ENCODE results near the gene MBD3. TPM values are rescaled to one million over a fixed set of nuclear protein-coding genes. Genes with fewer than 3 reads are reported as not detected.
"Not testable (repeated sequence)": the region's sequence is repeated elsewhere in the genome, so short reads cannot be mapped to it uniquely, and the experiment has no call there.

Gene MBD3
- total RNA-seq, 2 experiments from 2014 or later = 34.3 to 35.2 TPM

DNA sequence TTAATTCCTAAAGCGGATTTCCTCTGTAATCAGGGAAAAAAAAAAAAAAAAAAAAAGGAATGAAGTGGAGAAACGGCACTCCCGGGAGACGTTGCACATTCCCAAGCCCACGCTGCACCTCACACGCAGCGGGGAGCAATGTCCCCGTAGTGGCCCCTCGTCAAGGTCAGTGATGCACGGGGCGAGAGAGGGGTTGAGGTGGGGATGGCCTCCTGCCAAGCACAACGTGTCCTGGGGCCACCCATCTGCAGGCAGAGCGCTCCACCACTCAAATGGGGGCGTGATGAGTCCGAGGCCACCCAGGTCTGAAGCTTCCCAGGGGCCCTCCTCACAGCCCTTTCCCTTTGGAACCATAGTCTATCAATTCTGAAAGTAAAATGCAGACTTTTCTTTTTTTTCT is 53.7 kb downstream of the MBD3 start:
- POLR2A ChIA-PET = no interaction called here
- H3K27ac Mint-ChIP-seq = no peak overlapping the region
- no peak overlapping the region for H3K4me3 ChIP-seq (ENCODE audit: low read length)
- TF ChIP-seq, protein P1, sequence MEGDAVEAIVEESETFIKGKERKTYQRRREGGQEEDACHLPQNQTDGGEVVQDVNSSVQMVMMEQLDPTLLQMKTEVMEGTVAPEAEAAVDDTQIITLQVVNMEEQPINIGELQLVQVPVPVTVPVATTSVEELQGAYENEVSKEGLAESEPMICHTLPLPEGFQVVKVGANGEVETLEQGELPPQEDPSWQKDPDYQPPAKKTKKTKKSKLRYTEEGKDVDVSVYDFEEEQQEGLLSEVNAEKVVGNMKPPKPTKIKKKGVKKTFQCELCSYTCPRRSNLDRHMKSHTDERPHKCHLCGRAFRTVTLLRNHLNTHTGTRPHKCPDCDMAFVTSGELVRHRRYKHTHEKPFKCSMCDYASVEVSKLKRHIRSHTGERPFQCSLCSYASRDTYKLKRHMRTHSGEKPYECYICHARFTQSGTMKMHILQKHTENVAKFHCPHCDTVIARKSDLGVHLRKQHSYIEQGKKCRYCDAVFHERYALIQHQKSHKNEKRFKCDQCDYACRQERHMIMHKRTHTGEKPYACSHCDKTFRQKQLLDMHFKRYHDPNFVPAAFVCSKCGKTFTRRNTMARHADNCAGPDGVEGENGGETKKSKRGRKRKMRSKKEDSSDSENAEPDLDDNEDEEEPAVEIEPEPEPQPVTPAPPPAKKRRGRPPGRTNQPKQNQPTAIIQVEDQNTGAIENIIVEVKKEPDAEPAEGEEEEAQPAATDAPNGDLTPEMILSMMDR (IDR thresholded peaks at IDR 0.05) = no peak
- no peaks in the 10 kb centered on the region for H3K9me3 Mint-ChIP-seq
- H3K9me3 ChIP-seq (ENCODE audit: control insufficient read depth in 1 of 2, insufficient read depth in 1 of 2, low read length in 2 of 2) = peaks cover 0 to 15% of the 10 kb centered on the region in 2 experiments
- H3K4me3 Mint-ChIP-seq = no peak overlapping the region
- H3K27ac ChIP-seq (ENCODE audit: low read depth in 1 of 2, low read length in 2 of 2) = no peak overlapping the region
- CTCF ChIA-PET = no interaction called here
- peaks cover 19 to 25% of the 10 kb centered on the region in 2 experiments for H3K27me3 ChIP-seq (ENCODE audit: control insufficient read depth in 1 of 2, insufficient read depth in 2 of 2, low read length in 2 of 2)
- no peak for DNase-seq
- H3K4me1 ChIP-seq (ENCODE audit: insufficient read depth, low read length) = peaks cover 5% of the 10 kb centered on the region
- no peaks in the 10 kb centered on the region for H3K36me3 ChIP-seq (ENCODE audit: insufficient read depth, low read length)
- ATAC-seq (ENCODE audit: poor library complexity) = no peak
- peaks cover 38% of the 10 kb centered on the region for H3K27me3 Mint-ChIP-seq
- H3K36me3 Mint-ChIP-seq (ENCODE audit: low read depth) = no peaks in the 10 kb centered on the region
- no peaks in the 10 kb centered on the region for H3K4me1 Mint-ChIP-seq (ENCODE audit: low read depth)
- intact Hi-C loops (cut with DNase I, micrococcal nuclease) = no loop called here

DNA sequence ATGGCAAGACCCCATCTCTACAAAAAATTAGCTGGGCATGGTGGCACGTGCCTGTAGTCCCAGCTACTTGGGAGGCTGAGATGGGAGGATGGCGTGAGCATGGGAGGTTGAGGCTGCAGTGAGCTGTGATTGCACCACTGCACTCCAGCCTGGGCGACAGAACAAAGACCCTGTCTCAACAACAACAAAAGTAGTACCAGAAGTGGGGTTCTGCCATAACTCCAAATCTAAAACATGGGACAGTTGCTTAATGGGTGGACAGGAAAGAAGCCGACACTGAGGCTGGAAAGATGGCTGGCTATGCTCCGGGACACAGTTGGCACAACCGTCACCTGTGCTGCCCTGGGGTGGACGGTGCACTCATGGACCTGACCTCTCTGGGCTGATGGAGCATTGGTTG is 57.0 kb downstream of the MBD3 start:
- H3K36me3 ChIP-seq (ENCODE audit: insufficient read depth, low read length); H3K4me3 ChIP-seq (ENCODE audit: low read length); H3K4me1 Mint-ChIP-seq (ENCODE audit: low read depth); DNase-seq; H3K27ac Mint-ChIP-seq; H3K36me3 Mint-ChIP-seq (ENCODE audit: low read depth); POLR2A ChIA-PET; H3K27ac ChIP-seq (ENCODE audit: low read depth in 1 of 2, low read length in 2 of 2); ATAC-seq (ENCODE audit: poor library complexity); H3K9me3 Mint-ChIP-seq; intact Hi-C loops (cut with DNase I, micrococcal nuclease); H3K4me3 Mint-ChIP-seq; H3K4me1 ChIP-seq (ENCODE audit: insufficient read depth, low read length); CTCF ChIA-PET: not testable (repeated sequence)
- peaks cover 15 to 17% of the 10 kb centered on the region in 2 experiments for H3K27me3 ChIP-seq (ENCODE audit: control insufficient read depth in 1 of 2, insufficient read depth in 2 of 2, low read length in 2 of 2)
- H3K9me3 ChIP-seq (ENCODE audit: control insufficient read depth in 1 of 2, insufficient read depth in 1 of 2, low read length in 2 of 2) = peaks cover 0 to 15% of the 10 kb centered on the region in 2 experiments
- peaks cover 32% of the 10 kb centered on the region for H3K27me3 Mint-ChIP-seq

DNA sequence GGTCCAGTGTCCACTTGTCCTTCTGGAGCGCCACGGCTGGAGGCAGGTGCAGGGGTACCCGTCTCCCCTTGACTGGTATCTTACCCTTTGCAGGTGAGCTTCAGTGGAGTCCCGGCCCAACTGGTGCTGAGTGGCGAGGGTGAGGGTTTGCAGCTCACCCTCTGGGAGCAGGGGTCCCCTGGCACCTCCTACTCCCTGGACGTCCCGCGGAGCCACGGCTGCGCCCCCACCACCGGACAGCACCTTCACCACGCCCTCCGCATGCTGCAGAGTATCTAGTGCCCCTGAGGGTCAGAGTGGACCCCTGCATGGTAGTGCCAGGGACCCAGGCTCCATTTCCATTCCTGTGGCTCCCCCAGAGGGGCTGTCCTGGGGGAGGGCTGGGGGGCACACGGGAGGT is 57.7 kb downstream of the MBD3 start:
- no peaks in the 10 kb centered on the region for H3K36me3 ChIP-seq (ENCODE audit: insufficient read depth, low read length)
- H3K27ac ChIP-seq (ENCODE audit: low read depth in 1 of 2, low read length in 2 of 2) = no peak overlapping the region
- H3K4me1 ChIP-seq (ENCODE audit: insufficient read depth, low read length) = no peaks in the 10 kb centered on the region
- Mint-ChIP-seq H3K4me1 (ENCODE audit: low read depth) (no peaks in the 10 kb centered on the region), H3K4me3 (no peak overlapping the region), H3K36me3 (ENCODE audit: low read depth) (no peaks in the 10 kb centered on the region), H3K27ac (no peak overlapping the region), H3K9me3 (no peaks in the 10 kb centered on the region), H3K27me3 (peaks cover 30% of the 10 kb centered on the region)
- no peak for DNase-seq
- no peak for ATAC-seq (ENCODE audit: poor library complexity)
- ChIA-PET CTCF (no interaction called here), POLR2A (no interaction called here)
- H3K27me3 ChIP-seq (ENCODE audit: control insufficient read depth in 1 of 2, insufficient read depth in 2 of 2, low read length in 2 of 2) = peaks cover 8 to 13% of the 10 kb centered on the region in 2 experiments
- H3K9me3 ChIP-seq (ENCODE audit: control insufficient read depth in 1 of 2, insufficient read depth in 1 of 2, low read length in 2 of 2) = peaks cover 0 to 15% of the 10 kb centered on the region in 2 experiments
- TF ChIP-seq, protein P1 (IDR thresholded peaks at IDR 0.05) = no peak
- H3K4me3 ChIP-seq (ENCODE audit: low read length) = no peak overlapping the region
- intact Hi-C loops (cut with DNase I, micrococcal nuclease) = no loop called here

DNA sequence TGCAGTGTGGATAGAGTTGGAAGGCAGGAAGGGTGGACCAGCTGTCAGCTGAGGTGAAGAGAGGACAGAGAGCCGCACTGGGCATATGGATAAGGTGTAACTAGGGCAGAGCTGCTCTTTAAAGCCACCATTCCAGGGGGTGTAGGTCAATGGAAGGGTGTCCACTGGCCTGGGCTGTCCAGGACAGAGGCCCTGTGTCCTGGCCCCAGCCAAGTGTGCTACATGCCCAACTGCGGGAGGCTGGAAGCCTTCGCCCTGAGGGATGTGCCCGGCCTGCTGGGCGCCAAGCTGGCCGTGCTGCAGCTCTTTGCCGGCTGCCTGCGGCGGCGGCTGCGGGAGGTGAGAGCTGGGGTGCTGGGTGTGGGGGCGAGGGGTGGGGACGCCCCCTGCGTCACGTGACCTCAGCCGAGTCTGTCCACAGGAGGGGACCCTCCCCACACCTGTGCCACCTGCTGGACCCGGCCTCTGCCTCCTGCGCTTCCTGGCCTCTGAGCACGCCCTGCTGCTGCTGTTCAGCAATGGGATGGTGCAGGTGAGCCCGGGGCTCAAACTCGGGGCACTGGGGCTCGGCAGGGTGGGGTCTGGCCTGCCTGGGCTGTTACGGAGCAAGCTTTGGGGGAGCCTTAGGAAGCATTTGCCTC is 59.0 kb downstream of the MBD3 start:
- ChIA-PET CTCF (no interaction called here), POLR2A (no interaction called here)
- no peak for ATAC-seq (ENCODE audit: poor library complexity)
- intact Hi-C loops (cut with DNase I, micrococcal nuclease) = no loop called here
- Histone ChIP-seq H3K4me3 (ENCODE audit: low read length) (no peak overlapping the region), H3K27ac (ENCODE audit: low read depth in 1 of 2, low read length in 2 of 2) (no peak overlapping the region), H3K4me1 (ENCODE audit: insufficient read depth, low read length) (no peaks in the 10 kb centered on the region), H3K36me3 (ENCODE audit: insufficient read depth, low read length) (no peaks in the 10 kb centered on the region), H3K27me3 (ENCODE audit: control insufficient read depth in 1 of 2, insufficient read depth in 2 of 2, low read length in 2 of 2) (peaks cover 8 to 14% of the 10 kb centered on the region in 2 experiments), H3K9me3 (ENCODE audit: control insufficient read depth in 1 of 2, insufficient read depth in 1 of 2, low read length in 2 of 2) (peaks cover 0 to 15% of the 10 kb centered on the region in 2 experiments)
- DNase-seq = no peak
- Mint-ChIP-seq H3K27me3 (peaks cover 30% of the 10 kb centered on the region), H3K36me3 (ENCODE audit: low read depth) (no peaks in the 10 kb centered on the region), H3K4me3 (no peak overlapping the region), H3K27ac (no peak overlapping the region), H3K4me1 (ENCODE audit: low read depth) (no peaks in the 10 kb centered on the region), H3K9me3 (no peaks in the 10 kb centered on the region)
- TF ChIP-seq, protein P1 (IDR thresholded peaks at IDR 0.05) = no peak
